Measurements from ENCODE around the gene SFR1. TPM values are rescaled to one million over a fixed set of nuclear protein-coding genes. Genes with fewer than 3 reads are reported as not detected.

Gene SFR1
- total RNA-seq, 6 experiments from 2014 or later, result 1.2 to 3.5 (median 1.7) TPM

DNA sequence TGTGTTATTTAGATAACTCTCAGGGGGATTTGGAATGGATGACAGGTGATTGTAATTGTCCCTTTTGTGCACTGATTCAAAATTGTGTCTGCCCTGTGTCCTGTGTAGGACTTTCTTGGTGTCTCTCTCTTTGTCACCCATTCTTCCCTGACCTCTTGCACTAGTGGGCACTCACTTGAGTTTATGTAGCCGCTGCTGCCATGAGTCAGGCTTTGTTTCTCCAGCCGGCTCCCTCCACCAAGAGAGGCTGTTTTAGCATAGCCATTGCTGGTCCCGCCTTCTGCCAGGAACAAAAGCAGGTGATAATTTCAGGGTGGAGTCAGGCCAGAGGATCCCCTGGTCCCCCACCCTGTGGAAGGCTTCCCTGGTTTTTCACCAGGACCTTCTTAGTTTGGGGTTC is 44.7 kb upstream of the SFR1 start:
- TF ChIP-seq, protein P1, sequence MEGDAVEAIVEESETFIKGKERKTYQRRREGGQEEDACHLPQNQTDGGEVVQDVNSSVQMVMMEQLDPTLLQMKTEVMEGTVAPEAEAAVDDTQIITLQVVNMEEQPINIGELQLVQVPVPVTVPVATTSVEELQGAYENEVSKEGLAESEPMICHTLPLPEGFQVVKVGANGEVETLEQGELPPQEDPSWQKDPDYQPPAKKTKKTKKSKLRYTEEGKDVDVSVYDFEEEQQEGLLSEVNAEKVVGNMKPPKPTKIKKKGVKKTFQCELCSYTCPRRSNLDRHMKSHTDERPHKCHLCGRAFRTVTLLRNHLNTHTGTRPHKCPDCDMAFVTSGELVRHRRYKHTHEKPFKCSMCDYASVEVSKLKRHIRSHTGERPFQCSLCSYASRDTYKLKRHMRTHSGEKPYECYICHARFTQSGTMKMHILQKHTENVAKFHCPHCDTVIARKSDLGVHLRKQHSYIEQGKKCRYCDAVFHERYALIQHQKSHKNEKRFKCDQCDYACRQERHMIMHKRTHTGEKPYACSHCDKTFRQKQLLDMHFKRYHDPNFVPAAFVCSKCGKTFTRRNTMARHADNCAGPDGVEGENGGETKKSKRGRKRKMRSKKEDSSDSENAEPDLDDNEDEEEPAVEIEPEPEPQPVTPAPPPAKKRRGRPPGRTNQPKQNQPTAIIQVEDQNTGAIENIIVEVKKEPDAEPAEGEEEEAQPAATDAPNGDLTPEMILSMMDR (IDR thresholded peaks at IDR 0.05), result no peak
- TF ChIP-seq POLR2A (IDR thresholded peaks at IDR 0.05), result no peak
- DNase-seq (no peak), ATAC-seq (no peak)
- H3K9me3 ChIP-seq, result no peaks in the 10 kb centered on the region
- WGBS (ENCODE audit: insufficient coverage, low coverage, low lambda C conversion rate, missing lambda C conversion rate), result 62% methylated on average over 3 of the region's 3 CpGs
- no peaks in the 10 kb centered on the region for H3K36me3 ChIP-seq
- H3K4me3 ChIP-seq, result no peak overlapping the region
- H3K4me1 ChIP-seq, result no peaks in the 10 kb centered on the region
- H3K27me3 ChIP-seq, result no peaks in the 10 kb centered on the region
- no peak overlapping the region for H3K27ac ChIP-seq
- intact Hi-C loops (cut with DNase I), result no loop called here

DNA sequence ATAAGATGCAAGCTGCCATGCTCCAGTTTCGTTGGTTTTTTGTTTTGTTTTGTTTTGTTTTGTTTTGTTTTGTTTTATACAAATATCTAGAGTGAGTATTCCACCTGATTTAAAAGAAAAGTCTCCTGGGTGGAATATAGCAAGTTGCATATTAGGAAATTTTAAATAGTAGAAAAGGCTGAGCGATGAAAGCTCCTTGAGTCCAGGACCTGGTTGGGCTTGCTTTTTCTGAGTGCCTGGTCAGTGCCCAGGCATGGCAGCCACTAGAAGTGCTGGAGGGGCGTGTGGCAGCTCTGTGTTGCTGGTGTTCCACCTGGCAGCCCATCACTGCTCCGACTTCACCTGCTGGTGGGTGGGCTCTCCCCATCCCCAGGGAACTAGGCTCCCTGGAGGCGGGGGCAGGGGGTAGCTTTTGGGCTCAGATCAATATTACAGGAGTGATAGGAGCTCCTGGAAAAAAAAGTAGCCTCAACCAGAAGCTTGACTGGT is 44.3 kb upstream of the SFR1 start:
- DNase-seq (no peak), ATAC-seq (no peak)
- TF ChIP-seq POLR2A (IDR thresholded peaks at IDR 0.05), result no peak
- TF ChIP-seq, protein P1 (IDR thresholded peaks at IDR 0.05), result no peak
- intact Hi-C loops (cut with DNase I), result no loop called here
- 85% methylated on average over 3 of the region's 5 CpGs for WGBS (ENCODE audit: insufficient coverage, low coverage, low lambda C conversion rate, missing lambda C conversion rate)
- Histone ChIP-seq H3K27ac (no peak overlapping the region), H3K4me1 (no peaks in the 10 kb centered on the region), H3K4me3 (no peak overlapping the region), H3K36me3 (no peaks in the 10 kb centered on the region), H3K27me3 (no peaks in the 10 kb centered on the region), H3K9me3 (no peaks in the 10 kb centered on the region)

DNA sequence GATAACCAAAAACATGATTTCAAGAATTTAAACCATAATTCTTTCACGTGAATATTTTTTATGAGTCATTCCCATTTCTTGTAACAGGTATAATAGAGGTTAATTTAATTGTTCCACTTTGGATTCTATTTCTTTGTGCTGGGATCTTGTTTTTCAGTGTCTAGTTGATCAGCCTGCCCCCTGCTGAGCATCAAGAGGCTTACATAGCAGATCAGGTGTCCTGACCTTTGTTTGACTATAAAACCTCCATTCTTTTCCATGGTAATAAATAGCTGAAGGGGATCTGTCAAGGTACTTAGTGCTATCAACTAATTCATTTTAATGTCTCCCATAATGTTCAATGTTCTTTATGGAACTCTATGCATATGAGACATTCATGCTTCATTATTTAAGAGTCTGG is 41.2 kb upstream of the SFR1 start:
- intact Hi-C loops (cut with DNase I), result no loop called here
- 32% methylated on average over 1 of the region's 1 CpG for WGBS (ENCODE audit: insufficient coverage, low coverage, low lambda C conversion rate, missing lambda C conversion rate)
- TF ChIP-seq, protein P1 (IDR thresholded peaks at IDR 0.05), result peak; percentile 27 to 52 (median 40)
- no peak for TF ChIP-seq POLR2A (IDR thresholded peaks at IDR 0.05)
- ATAC-seq (peak; percentile 52 to 61 (median 56)), DNase-seq (no peak)
- H3K36me3 ChIP-seq, result no peaks in the 10 kb centered on the region
- no peaks in the 10 kb centered on the region for H3K9me3 ChIP-seq
- no peaks in the 10 kb centered on the region for H3K4me1 ChIP-seq
- no peaks in the 10 kb centered on the region for H3K27me3 ChIP-seq
- H3K27ac ChIP-seq, result no peak overlapping the region
- H3K4me3 ChIP-seq, result no peak overlapping the region

DNA sequence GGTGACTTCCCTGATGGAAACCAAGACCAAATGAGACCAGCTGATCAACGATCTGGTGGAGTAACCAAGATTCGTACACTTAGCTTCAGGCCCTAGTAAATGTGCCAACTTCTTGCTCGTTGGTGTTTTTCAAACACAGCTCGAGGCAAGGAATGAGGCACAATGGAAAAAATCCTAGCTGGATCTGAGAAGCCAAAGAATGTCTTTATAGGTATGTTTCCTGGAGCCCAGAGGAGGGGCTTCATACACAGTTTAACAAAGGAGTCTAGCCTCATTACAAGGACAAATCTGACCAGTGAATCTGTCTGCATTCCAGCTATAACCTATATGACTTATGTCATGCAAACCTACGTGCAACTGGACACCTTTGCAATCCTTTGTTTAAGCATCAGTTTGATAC is 40.0 kb upstream of the SFR1 start:
- 75% methylated on average over 5 of the region's 5 CpGs for WGBS (ENCODE audit: insufficient coverage, low coverage, low lambda C conversion rate, missing lambda C conversion rate)
- TF ChIP-seq POLR2A (IDR thresholded peaks at IDR 0.05), result no peak
- TF ChIP-seq, protein P1 (IDR thresholded peaks at IDR 0.05), result no peak
- Histone ChIP-seq H3K4me1 (no peaks in the 10 kb centered on the region), H3K36me3 (no peaks in the 10 kb centered on the region), H3K4me3 (no peak overlapping the region), H3K27ac (no peak overlapping the region), H3K9me3 (no peaks in the 10 kb centered on the region), H3K27me3 (no peaks in the 10 kb centered on the region)
- intact Hi-C loops (cut with DNase I), result no loop called here
- ATAC-seq (no peak), DNase-seq (no peak)
